OCI-LY1 (cell line): Measurements from ENCODE around the gene SLC35D2.
"Not testable (repeated sequence)": the region's sequence is repeated elsewhere in the genome, so short reads cannot be mapped to it uniquely, and the experiment has no call there.

Source experiments
- CTCF ChIP-seq: fragments of 200-600 bp; sonication (generic), shearing (Covaris generic); IDR thresholded peaks from 2 replicates; pipeline ENCODE4 v1.5.1; 2017; ENCODE audit warnings: mild to moderate bottlenecking, antibody characterized with exemption, low read length, moderate library complexity, mixed read lengths
- EZH2 ChIP-seq: fragments of 200-600 bp; sonication (generic), shearing (Covaris generic); IDR thresholded peaks from 2 replicates; pipeline ENCODE4 v1.8.0; 2017; ENCODE audit warnings: borderline replicate concordance, mixed run types, mild to moderate bottlenecking, antibody characterized with exemption, low read length, moderate library complexity, mixed read lengths

- not testable (repeated sequence) for TF ChIP-seq EZH2, CTCF
These were observed 8.0 kb downstream of the SLC35D2 start for GRCh38 chr9:96375507-96375906.
